ENCODE measurements around the gene TRIM58. TPM values are rescaled to one million over a fixed set of nuclear protein-coding genes. Genes with fewer than 3 reads are reported as not detected.

The TRIM58 gene, protein sequence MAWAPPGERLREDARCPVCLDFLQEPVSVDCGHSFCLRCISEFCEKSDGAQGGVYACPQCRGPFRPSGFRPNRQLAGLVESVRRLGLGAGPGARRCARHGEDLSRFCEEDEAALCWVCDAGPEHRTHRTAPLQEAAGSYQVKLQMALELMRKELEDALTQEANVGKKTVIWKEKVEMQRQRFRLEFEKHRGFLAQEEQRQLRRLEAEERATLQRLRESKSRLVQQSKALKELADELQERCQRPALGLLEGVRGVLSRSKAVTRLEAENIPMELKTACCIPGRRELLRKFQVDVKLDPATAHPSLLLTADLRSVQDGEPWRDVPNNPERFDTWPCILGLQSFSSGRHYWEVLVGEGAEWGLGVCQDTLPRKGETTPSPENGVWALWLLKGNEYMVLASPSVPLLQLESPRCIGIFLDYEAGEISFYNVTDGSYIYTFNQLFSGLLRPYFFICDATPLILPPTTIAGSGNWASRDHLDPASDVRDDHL
- 4.0 TPM for total RNA-seq
- long read RNA-seq, transcript TRIM58-201 (6 exons, 3,225 nt), result major isoform, 6 of 8 reads
- long read RNA-seq, partial matches to known transcripts, result 0 of 8 reads
- long read RNA-seq, other reads (novel, unspliced or antisense), result 2 of 8 reads

GRCh38 chr1:247857069-247857984 lies at the start of gene TRIM58:
TSS of gene TRIM58 (plus strand) at chr1:247857187. CDS start at chr1:247857247, 60 bp downstream.
- peak; percentile 65 to 71 for ATAC-seq
- TF ChIP-seq CTCF (IDR thresholded peaks at IDR 0.05), result peak; percentile 12
- peak; percentile 51 for DNase-seq
- intact Hi-C loops (cut with DNase I), result no loop called here
- Histone ChIP-seq H3K4me1 (no peaks in the 10 kb centered on the region), H3K27ac (no peak within 1 kb of the TSS), H3K4me3 (peak within 1 kb of the TSS; percentile 53), H3K36me3 (no peaks in the 10 kb centered on the region), H3K9me3 (no peaks in the 10 kb centered on the region), H3K27me3 (ENCODE audit: low read depth) (peaks cover 17% of the 10 kb centered on the region)

DNA sequence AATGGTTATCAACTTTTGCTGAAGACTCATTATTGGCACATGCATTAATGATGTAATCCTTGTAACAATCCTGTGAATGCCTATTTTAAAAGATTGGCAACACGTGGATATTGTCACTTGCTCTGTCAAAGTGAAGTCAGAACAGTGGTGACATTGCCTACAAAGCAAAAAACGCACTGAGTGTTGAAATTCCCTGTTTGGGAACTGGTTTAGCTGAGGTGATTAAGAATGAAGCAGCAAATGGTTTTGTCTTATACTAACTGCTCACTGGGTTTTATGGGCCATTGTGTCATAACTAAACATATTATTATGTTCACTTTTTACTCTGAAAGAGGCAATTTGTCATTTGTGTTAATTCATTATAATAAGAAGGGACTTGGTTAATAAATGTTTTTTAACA lies 44.4 kb upstream of the TRIM58 start:
- Histone ChIP-seq H3K27ac (no peak overlapping the region), H3K36me3 (no peaks in the 10 kb centered on the region), H3K9me3 (no peaks in the 10 kb centered on the region), H3K4me3 (no peak overlapping the region), H3K27me3 (ENCODE audit: low read depth) (no peaks in the 10 kb centered on the region), H3K4me1 (no peaks in the 10 kb centered on the region)
- DNase-seq, result no peak
- no peak for ATAC-seq
- no peak for TF ChIP-seq CTCF (IDR thresholded peaks at IDR 0.05)
- intact Hi-C loops (cut with DNase I), result no loop called here

DNA sequence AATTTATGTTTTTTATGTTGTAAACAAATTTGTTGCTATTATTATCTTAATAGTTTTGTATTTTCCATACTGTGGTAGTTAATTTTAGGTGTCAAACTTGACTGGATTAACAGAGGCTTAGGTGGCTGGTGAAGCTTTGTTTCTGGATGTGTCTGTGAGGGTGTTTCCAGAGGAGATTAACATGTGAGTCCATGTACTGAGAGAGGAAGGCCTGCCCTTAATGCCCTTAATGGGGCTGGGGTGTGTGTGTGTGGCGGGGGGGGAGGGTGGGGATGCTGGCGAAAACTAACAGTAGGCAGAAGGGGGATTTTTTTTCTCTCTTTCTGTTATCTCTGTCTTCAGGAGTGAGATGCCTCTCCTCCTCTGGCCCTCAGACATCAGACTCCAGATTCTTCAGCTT lies 34.9 kb upstream of the TRIM58 start:
- no peak overlapping the region for H3K27ac ChIP-seq
- no peak for ATAC-seq
- no peak for TF ChIP-seq CTCF (IDR thresholded peaks at IDR 0.05)

GRCh38 chr1:247824023-247824422 lies 33.0 kb upstream of the TRIM58 start, which contains the start of gene OR14A16:
TSS of gene OR14A16 (minus strand) at chr1:247824119. CDS start at chr1:247815729, 8,390 bp downstream.
- Histone ChIP-seq H3K27ac (no peak within 1 kb of the TSS), H3K9me3 (no peaks in the 10 kb centered on the region), H3K27me3 (ENCODE audit: low read depth) (no peaks in the 10 kb centered on the region), H3K4me3 (no peak within 1 kb of the TSS), H3K36me3 (no peaks in the 10 kb centered on the region), H3K4me1 (no peaks in the 10 kb centered on the region)
- DNase-seq, result no peak
- intact Hi-C loops (cut with DNase I), result no loop called here
- no peak for ATAC-seq
- TF ChIP-seq CTCF (IDR thresholded peaks at IDR 0.05), result no peak

More for the DNA sequence above, 34.9 kb upstream of the TRIM58 start:
- no peak for DNase-seq
- Histone ChIP-seq H3K4me1 (no peaks in the 10 kb centered on the region), H3K4me3 (no peak overlapping the region), H3K9me3 (no peaks in the 10 kb centered on the region), H3K27me3 (ENCODE audit: low read depth) (no peaks in the 10 kb centered on the region), H3K36me3 (no peaks in the 10 kb centered on the region)
- intact Hi-C loops (cut with DNase I), result no loop called here

DNA sequence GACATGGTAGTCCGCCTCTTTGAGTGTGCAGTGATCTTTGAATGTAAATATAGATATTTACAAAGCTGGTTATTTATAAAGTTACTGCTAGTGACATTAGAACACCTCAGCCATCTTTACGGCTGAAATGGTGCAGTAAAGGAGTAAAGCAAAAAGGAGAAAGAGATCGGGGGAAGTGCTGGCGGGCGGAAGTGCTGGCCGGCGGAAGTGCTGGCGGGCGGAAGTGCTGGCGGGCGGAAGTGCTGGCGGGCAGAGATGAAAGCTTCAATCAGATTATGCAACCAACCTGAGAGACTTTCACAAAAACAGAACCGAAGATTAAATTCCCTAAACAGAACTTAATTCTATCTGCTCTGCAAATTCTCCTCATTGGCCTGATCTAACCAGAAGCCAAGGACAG lies 31.6 kb upstream of the TRIM58 start:
- Histone ChIP-seq H3K9me3 (no peaks in the 10 kb centered on the region), H3K27me3 (ENCODE audit: low read depth) (no peaks in the 10 kb centered on the region), H3K36me3 (no peaks in the 10 kb centered on the region), H3K4me3 (no peak overlapping the region), H3K27ac (no peak overlapping the region), H3K4me1 (no peaks in the 10 kb centered on the region)
- intact Hi-C loops (cut with DNase I), result no loop called here
- ATAC-seq (no peak), DNase-seq (no peak)
- TF ChIP-seq CTCF (IDR thresholded peaks at IDR 0.05), result no peak

Measured in lower lobe of right lung (tissue), 2 donors.